Measurements from ENCODE around the gene SLC6A2. TPM values are rescaled to one million over a fixed set of nuclear protein-coding genes. Genes with fewer than 3 reads are reported as not detected.
"Not testable (repeated sequence)": the region's sequence is repeated elsewhere in the genome, so short reads cannot be mapped to it uniquely, and the experiment has no call there.

SLC6A2 gene
- total RNA-seq = not detected

- peaks cover 8% of the 10 kb centered on the region for H3K27me3 Mint-ChIP-seq (ENCODE audit: low read depth)
- H3K4me1 Mint-ChIP-seq (ENCODE audit: low read depth) = no peaks in the 10 kb centered on the region
- DNase-seq = no peak
These were observed at the start of gene SLC6A2 for GRCh38 chr16:55655897-55656681. Gene SLC6A2, plus strand, starts transcription at chr16:55655988. Its CDS starts 707 bp downstream, at chr16:55656695.

GRCh38 chr16:55613613-55614335 lies 42.0 kb upstream of the SLC6A2 start:
- Mint-ChIP-seq H3K4me1 (ENCODE audit: low read depth) (no peaks in the 10 kb centered on the region), H3K27me3 (ENCODE audit: low read depth) (peaks cover 12% of the 10 kb centered on the region), H3K4me3 (no peak overlapping the region), H3K36me3 (ENCODE audit: insufficient read depth in 2 of 2) (no peaks in the 10 kb centered on the region), H3K27ac (no peak overlapping the region), H3K9me3 (peaks cover 3 to 7% of the 10 kb centered on the region in 2 donors)
- DNase-seq (no peak), ATAC-seq (replicated peaks in 1 of 2) (no peak)

More at GRCh38 chr16:55655897-55656681, at the start of gene SLC6A2:
- Mint-ChIP-seq H3K27ac (no peak within 1 kb of the TSS), H3K9me3 (no peaks in the 10 kb centered on the region), H3K36me3 (ENCODE audit: insufficient read depth in 2 of 2) (no peaks in the 10 kb centered on the region), H3K4me3 (no peak within 1 kb of the TSS)
- ATAC-seq (replicated peaks in 1 of 2) = no peak

GRCh38 chr16:55615071-55615470 lies 40.7 kb upstream of the SLC6A2 start:
- H3K36me3 Mint-ChIP-seq (ENCODE audit: insufficient read depth in 2 of 2) = no peaks in the 10 kb centered on the region
- no peak overlapping the region for H3K27ac Mint-ChIP-seq
- H3K9me3 Mint-ChIP-seq = peaks cover 3 to 7% of the 10 kb centered on the region in 2 donors
- H3K4me1 Mint-ChIP-seq (ENCODE audit: low read depth) = no peaks in the 10 kb centered on the region
- ATAC-seq (replicated peaks in 1 of 2) = no peak
- peaks cover 12% of the 10 kb centered on the region for H3K27me3 Mint-ChIP-seq (ENCODE audit: low read depth)
- DNase-seq = no peak
- H3K4me3 Mint-ChIP-seq = no peak overlapping the region

GRCh38 chr16:55615670-55616069 lies 40.1 kb upstream of the SLC6A2 start:
- H3K9me3 Mint-ChIP-seq; ATAC-seq (replicated peaks in 1 of 2); H3K4me3 Mint-ChIP-seq; H3K4me1 Mint-ChIP-seq (ENCODE audit: low read depth); H3K27ac Mint-ChIP-seq; H3K36me3 Mint-ChIP-seq (ENCODE audit: insufficient read depth in 2 of 2); DNase-seq: not testable (repeated sequence)
- peaks cover 12% of the 10 kb centered on the region for H3K27me3 Mint-ChIP-seq (ENCODE audit: low read depth)

DNA sequence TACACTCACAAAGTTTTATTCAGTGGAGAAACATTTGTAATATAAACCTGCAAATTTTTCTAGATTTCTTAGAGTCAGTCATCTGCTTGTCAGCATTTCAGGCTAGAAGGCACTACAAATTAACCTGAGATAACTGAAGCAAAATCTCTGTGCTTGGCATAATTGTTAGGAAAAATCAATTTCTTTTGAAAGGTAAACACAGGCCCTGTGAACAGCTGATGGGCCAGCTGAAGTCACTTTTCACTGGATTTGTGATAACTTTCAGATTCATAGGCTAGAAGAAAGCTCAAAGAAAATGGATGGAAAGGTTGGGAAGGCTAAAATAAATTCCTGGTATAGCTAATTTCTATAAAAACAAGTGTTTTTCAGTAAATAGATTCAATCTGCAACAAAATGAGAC lies 34.0 kb upstream of the SLC6A2 start:
- H3K4me3 Mint-ChIP-seq = no peak overlapping the region
- no peaks in the 10 kb centered on the region for H3K36me3 Mint-ChIP-seq (ENCODE audit: insufficient read depth in 2 of 2)
- DNase-seq = no peak
- no peaks in the 10 kb centered on the region for H3K9me3 Mint-ChIP-seq
- H3K4me1 Mint-ChIP-seq (ENCODE audit: low read depth) = no peaks in the 10 kb centered on the region
- H3K27ac Mint-ChIP-seq = no peak overlapping the region
- peaks cover 2% of the 10 kb centered on the region for H3K27me3 Mint-ChIP-seq (ENCODE audit: low read depth)
- ATAC-seq (replicated peaks in 1 of 2) = no peak

- H3K27ac Mint-ChIP-seq = no peak overlapping the region
- no peak for ATAC-seq (replicated peaks in 1 of 2)
- DNase-seq = no peak
- H3K4me3 Mint-ChIP-seq = no peak overlapping the region
- H3K27me3 Mint-ChIP-seq (ENCODE audit: low read depth) = no peaks in the 10 kb centered on the region
- no peaks in the 10 kb centered on the region for H3K36me3 Mint-ChIP-seq (ENCODE audit: insufficient read depth in 2 of 2)
- no peaks in the 10 kb centered on the region for H3K9me3 Mint-ChIP-seq
- no peaks in the 10 kb centered on the region for H3K4me1 Mint-ChIP-seq (ENCODE audit: low read depth)
These were observed 33.5 kb upstream of the SLC6A2 start for GRCh38 chr16:55622272-55622671.

DNA sequence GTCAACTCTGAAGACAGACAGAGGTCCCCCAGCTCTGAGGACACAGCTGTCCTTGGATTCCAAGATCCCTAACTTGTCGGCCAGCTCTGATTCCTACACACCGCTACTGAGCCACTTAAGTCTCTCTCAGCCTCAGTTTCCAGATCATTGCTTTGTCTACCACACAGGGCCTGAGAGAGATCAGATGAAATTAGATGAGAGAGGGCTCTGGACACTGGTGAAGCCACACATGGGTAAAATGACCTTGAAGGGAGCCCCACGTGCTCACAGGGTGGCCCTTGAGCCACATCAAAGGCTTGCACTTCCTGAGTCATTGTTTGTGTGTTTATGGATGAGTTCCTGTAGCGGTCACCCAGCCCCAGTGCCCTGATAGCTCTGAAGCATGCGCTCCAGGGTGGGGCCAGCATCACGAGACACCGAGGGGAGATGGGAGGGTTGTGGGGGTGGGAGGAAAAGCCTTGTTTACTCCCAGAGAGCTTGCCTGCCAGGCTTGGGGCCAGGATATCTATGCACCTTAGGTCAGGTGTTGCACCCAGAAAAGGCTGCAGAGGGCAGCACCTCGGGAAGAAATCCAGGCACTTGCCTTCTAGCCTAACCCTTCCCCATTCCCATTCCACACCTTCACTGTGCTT lies 32.7 kb upstream of the SLC6A2 start:
- DNase-seq (no peak), ATAC-seq (replicated peaks in 1 of 2) (no peak)
- Mint-ChIP-seq H3K9me3 (no peaks in the 10 kb centered on the region), H3K4me1 (ENCODE audit: low read depth) (no peaks in the 10 kb centered on the region), H3K36me3 (ENCODE audit: insufficient read depth in 2 of 2) (no peaks in the 10 kb centered on the region), H3K4me3 (no peak overlapping the region), H3K27me3 (ENCODE audit: low read depth) (no peaks in the 10 kb centered on the region), H3K27ac (no peak overlapping the region)

- Mint-ChIP-seq H3K36me3 (ENCODE audit: insufficient read depth in 2 of 2) (no peaks in the 10 kb centered on the region), H3K27ac (no peak overlapping the region), H3K27me3 (ENCODE audit: low read depth) (no peaks in the 10 kb centered on the region), H3K4me1 (ENCODE audit: low read depth) (no peaks in the 10 kb centered on the region), H3K4me3 (no peak overlapping the region), H3K9me3 (no peaks in the 10 kb centered on the region)
- no peak for ATAC-seq (replicated peaks in 1 of 2)
- no peak for DNase-seq
These were observed 32.1 kb upstream of the SLC6A2 start for GRCh38 chr16:55623640-55624039.

GRCh38 chr16:55624696-55625095 lies 31.1 kb upstream of the SLC6A2 start:
- ATAC-seq (replicated peaks in 1 of 2) (no peak), DNase-seq (no peak)
- H3K27me3 Mint-ChIP-seq (ENCODE audit: low read depth) = peaks cover 7% of the 10 kb centered on the region
- no peak overlapping the region for H3K4me3 Mint-ChIP-seq
- H3K36me3 Mint-ChIP-seq (ENCODE audit: insufficient read depth in 2 of 2) = no peaks in the 10 kb centered on the region
- no peaks in the 10 kb centered on the region for H3K4me1 Mint-ChIP-seq (ENCODE audit: low read depth)
- H3K9me3 Mint-ChIP-seq = peaks cover 0 to 3% of the 10 kb centered on the region in 2 donors
- no peak overlapping the region for H3K27ac Mint-ChIP-seq

DNA sequence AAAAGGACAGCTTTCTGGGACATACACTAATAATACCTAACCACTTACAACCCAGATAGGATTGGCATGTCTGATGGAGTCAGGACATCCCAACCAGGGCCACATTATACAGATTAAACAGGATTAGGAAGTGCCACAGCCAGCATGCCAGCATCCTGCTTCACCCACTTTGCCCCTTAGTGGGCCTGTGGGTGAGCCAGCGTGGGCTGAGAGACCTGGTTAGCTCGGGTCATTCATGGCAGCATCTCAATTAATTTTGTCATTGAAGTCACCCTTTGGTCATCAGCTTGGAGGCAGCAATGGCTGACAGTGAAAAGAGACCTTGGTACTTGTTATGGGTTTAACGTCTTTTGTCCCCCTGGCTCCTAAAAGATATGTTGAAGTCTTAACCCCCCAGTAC lies 29.9 kb upstream of the SLC6A2 start:
- Mint-ChIP-seq H3K27ac (no peak overlapping the region), H3K4me1 (ENCODE audit: low read depth) (no peaks in the 10 kb centered on the region), H3K27me3 (ENCODE audit: low read depth) (peaks cover 17% of the 10 kb centered on the region), H3K9me3 (peaks cover 0 to 7% of the 10 kb centered on the region in 2 donors), H3K4me3 (no peak overlapping the region), H3K36me3 (ENCODE audit: insufficient read depth in 2 of 2) (no peaks in the 10 kb centered on the region)
- no peak for DNase-seq
- no peak for ATAC-seq (replicated peaks in 1 of 2)

DNA sequence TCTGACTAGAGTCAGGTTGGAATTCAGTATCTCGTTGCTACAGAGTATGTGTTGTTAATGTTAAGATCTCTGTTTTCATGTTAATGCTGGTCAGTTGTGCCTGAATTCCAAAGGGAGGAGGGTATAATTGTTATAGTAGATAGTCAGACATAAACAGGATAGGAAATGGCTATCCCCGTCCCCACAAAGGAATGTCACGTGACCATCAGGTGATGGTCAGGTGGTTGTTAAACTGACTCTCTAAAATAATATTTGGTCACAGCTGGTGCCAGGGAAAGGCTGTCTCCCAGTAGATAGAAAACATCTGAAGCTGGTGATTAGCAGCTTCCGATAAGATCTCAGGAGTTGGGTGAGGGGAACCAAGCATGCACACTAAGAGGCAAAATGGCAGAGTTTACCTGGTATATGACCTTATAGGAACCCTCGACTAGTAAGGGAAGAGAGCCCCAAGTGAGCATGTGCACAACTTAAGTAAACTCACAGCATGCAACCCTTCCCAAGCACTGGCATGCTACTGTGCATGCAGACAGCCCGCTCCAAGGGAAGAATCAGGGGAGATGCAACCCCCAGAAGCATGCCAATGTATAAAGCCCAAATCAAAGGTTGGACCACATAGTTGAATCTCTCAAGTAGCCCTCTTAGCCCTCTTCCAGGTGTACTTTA lies 27.4 kb upstream of the SLC6A2 start:
- H3K9me3 Mint-ChIP-seq = peaks cover 0 to 7% of the 10 kb centered on the region in 2 donors
- no peak for DNase-seq
- H3K27ac Mint-ChIP-seq = no peak overlapping the region
- peaks cover 17% of the 10 kb centered on the region for H3K27me3 Mint-ChIP-seq (ENCODE audit: low read depth)
- H3K4me3 Mint-ChIP-seq = no peak overlapping the region
- H3K4me1 Mint-ChIP-seq (ENCODE audit: low read depth) = no peaks in the 10 kb centered on the region
- no peak for ATAC-seq (replicated peaks in 1 of 2)
- H3K36me3 Mint-ChIP-seq (ENCODE audit: insufficient read depth in 2 of 2) = no peaks in the 10 kb centered on the region

GRCh38 chr16:55630774-55631173 lies 25.0 kb upstream of the SLC6A2 start:
- DNase-seq (no peak), ATAC-seq (replicated peaks in 1 of 2) (no peak)
- Mint-ChIP-seq H3K4me3 (no peak overlapping the region), H3K27ac (no peak overlapping the region), H3K9me3 (peaks cover 0 to 7% of the 10 kb centered on the region in 2 donors), H3K36me3 (ENCODE audit: insufficient read depth in 2 of 2) (no peaks in the 10 kb centered on the region), H3K4me1 (ENCODE audit: low read depth) (no peaks in the 10 kb centered on the region), H3K27me3 (ENCODE audit: low read depth) (peaks cover 17% of the 10 kb centered on the region)

- Mint-ChIP-seq H3K9me3 (peaks cover 0 to 7% of the 10 kb centered on the region in 2 donors), H3K36me3 (ENCODE audit: insufficient read depth in 2 of 2) (no peaks in the 10 kb centered on the region), H3K4me1 (ENCODE audit: low read depth) (no peaks in the 10 kb centered on the region), H3K4me3 (no peak overlapping the region), H3K27ac (no peak overlapping the region), H3K27me3 (ENCODE audit: low read depth) (peaks cover 17% of the 10 kb centered on the region)
- ATAC-seq (replicated peaks in 1 of 2) (no peak), DNase-seq (no peak)
These were observed 23.5 kb upstream of the SLC6A2 start for GRCh38 chr16:55632259-55632658.
